ENCODE measurements around the gene TRIM66. TPM values are rescaled to one million over a fixed set of nuclear protein-coding genes. Genes with fewer than 3 reads are reported as not detected.

TRIM66 gene
- total and polyA plus RNA-seq, 2 donors (not counting 3 experiments of a cell fraction or from before 2014, with no cell fraction given) = 5.5 to 11.7 TPM

- no peak for DNase-seq (ENCODE audit: low read depth, low spot score)
- intact Hi-C loops (cut with micrococcal nuclease) = no loop called here
- peaks cover 18% of the 10 kb centered on the region for H3K4me1 ChIP-seq (ENCODE audit: control insufficient read depth, extremely low read depth, insufficient read depth, low read length)
- H3K36me3 ChIP-seq (ENCODE audit: control insufficient read depth in 2 of 2, extremely low read depth in 1 of 2, insufficient read depth in 2 of 2, low read length in 2 of 2) = no peaks in the 10 kb centered on the region
- H2AFZ ChIP-seq (ENCODE audit: low read depth, low read length) = no peak overlapping the region
- no peak overlapping the region for H3K27ac ChIP-seq (ENCODE audit: insufficient read depth, low read depth, low read length)
- ChIA-PET CTCF (interaction anchor here (1.0 kb wide), 1 partner anchor 19 kb away, joined by 3 read pairs; no protein-coding TSS in a partner anchor), POLR2A (no interaction called here)
- H3K9me1 ChIP-seq (replicated peaks; ENCODE audit: control insufficient read depth, extremely low read depth, insufficient read depth, low read length) = no peaks in the 10 kb centered on the region
- no TSS peak for BruUV-seq (replicated peaks)
- no peak overlapping the region for H3K9ac ChIP-seq (replicated peaks; ENCODE audit: extremely low read depth, insufficient read depth, low read length)
- FAIRE-seq = no peak
- TF ChIP-seq POLR2A (IDR thresholded peaks at IDR 0.05; ENCODE audit: low read depth, low read length) (no peak), POLR2AphosphoS5 (IDR thresholded peaks at IDR 0.05; ENCODE audit: insufficient read depth, low read depth, low read length) (no peak), MAX (IDR thresholded peaks at IDR 0.05; ENCODE audit: insufficient read depth, insufficient read length) (no peak), FOS (IDR thresholded peaks at IDR 0.05; ENCODE audit: borderline replicate concordance, insufficient read depth, low read length) (no peak), GATA2 (IDR thresholded peaks at IDR 0.05; ENCODE audit: insufficient read depth, insufficient read length, low read depth, low read length) (no peak), JUN (IDR thresholded peaks at IDR 0.05; ENCODE audit: borderline replicate concordance, insufficient read depth, insufficient read length, low read depth) (no peak), CTCF (IDR thresholded peaks at IDR 0.05; ENCODE audit: extremely low read depth in 1 of 2, insufficient read depth in 1 of 2, low read depth in 1 of 2, low read length in 2 of 2) (no peak), EZH2 (IDR thresholded peaks at IDR 0.05; ENCODE audit: borderline replicate concordance, low read depth, low read length, severe bottlenecking) (no peak)
- H3K9me3 ChIP-seq (replicated peaks; ENCODE audit: control insufficient read depth, insufficient read depth, low read length) = no peaks in the 10 kb centered on the region
- H3K79me2 ChIP-seq (ENCODE audit: control insufficient read depth, insufficient read depth, low read length) = no peaks in the 10 kb centered on the region
- H3K27me3 ChIP-seq (ENCODE audit: control insufficient read depth in 2 of 2, insufficient read depth in 2 of 2, low read length in 2 of 2) = no peaks in the 10 kb centered on the region
- H4K20me1 ChIP-seq (replicated peaks; ENCODE audit: control insufficient read depth, extremely low read depth, insufficient read depth, low read length) = no peaks in the 10 kb centered on the region
- H3K4me3 ChIP-seq (replicated peaks in 1 of 3; ENCODE audit: insufficient read depth in 1 of 3, low read depth in 1 of 3, low read length in 3 of 3) = no peak overlapping the region
- H3K4me2 ChIP-seq (ENCODE audit: insufficient read depth, low read length) = no peak overlapping the region
- dilution Hi-C loops (cut with MboI; ENCODE audit: extremely low pct_ligation_motif_present, low sequenced_read_pairs) = no loop called here
These were observed 7.6 kb downstream of the TRIM66 start for GRCh38 chr11:8674859-8675258.

All from endothelial cell of umbilical vein (primary cell).